Activated T-cell treated with anti-CD3 and anti-CD28 coated beads for 48 hours (primary cell): Measurements from ENCODE around the gene CCDC82.
A peak's percentile ranks its signal among the peaks of the same experiment; 100 is the strongest.
"Not testable (repeated sequence)": the region's sequence is repeated elsewhere in the genome, so short reads cannot be mapped to it uniquely, and the experiment has no call there.

ENCODE experiments used
- DNase-seq: peaks from one replicate; pipeline ENCODE4 v3.0.0-alpha.2; 2020; ENCODE audit warnings: low read depth

Gene CCDC82

GRCh38 chr11:96389720-96390487 is at the start of gene CCDC82, which contains the start of gene JRKL:
CCDC82 (minus strand) TSS chr11:96389912; CDS start chr11:96384747, 5,165 bp downstream.
JRKL (plus strand) TSS chr11:96390013; CDS start chr11:96390650, 637 bp downstream.
- DNase-seq: peak; percentile 99

GRCh38 chr11:96432654-96433053 is 42.9 kb upstream of the CCDC82 start:
- DNase-seq: not testable (repeated sequence)

GRCh38 chr11:96430668-96431067 is 41.0 kb upstream of the CCDC82 start:
- no peak for DNase-seq

- no peak for DNase-seq
Measured at GRCh38 chr11:96424693-96425092, 35.0 kb upstream of the CCDC82 start.

GRCh38 chr11:96413408-96413807 is 23.7 kb upstream of the CCDC82 start:
- no peak for DNase-seq

- DNase-seq: no peak
Measured at GRCh38 chr11:96412761-96413381, 23.2 kb upstream of the CCDC82 start.

- not testable (repeated sequence) for DNase-seq
Measured at GRCh38 chr11:96411412-96411811, 21.7 kb upstream of the CCDC82 start.

- no peak for DNase-seq
Measured at GRCh38 chr11:96400697-96401096, 11.0 kb upstream of the CCDC82 start.

GRCh38 chr11:96397863-96398262 is 8.2 kb upstream of the CCDC82 start:
- DNase-seq: no peak

- DNase-seq: no peak
Measured at GRCh38 chr11:96396637-96397036, 6.9 kb upstream of the CCDC82 start.

GRCh38 chr11:96394773-96395172 is 5.1 kb upstream of the CCDC82 start:
- DNase-seq: no peak

GRCh38 chr11:96393753-96394348 is 4.1 kb upstream of the CCDC82 start:
- no peak for DNase-seq

GRCh38 chr11:96391698-96392307 is 2.1 kb upstream of the CCDC82 start:
- no peak for DNase-seq

- no peak for DNase-seq
Measured at GRCh38 chr11:96390488-96390792, 728 bp upstream of the CCDC82 start.

- no peak for DNase-seq
Measured at GRCh38 chr11:96388891-96389719, 607 bp downstream of the CCDC82 start.

- no peak for DNase-seq
Measured at GRCh38 chr11:96385187-96385586, 4.5 kb downstream of the CCDC82 start.

GRCh38 chr11:96384156-96384555 is 5.6 kb downstream of the CCDC82 start:
- DNase-seq: no peak

- no peak for DNase-seq
Measured at GRCh38 chr11:96376796-96377195, 12.9 kb downstream of the CCDC82 start.

- DNase-seq: no peak
Measured at GRCh38 chr11:96373826-96374225, 15.9 kb downstream of the CCDC82 start.

- no peak for DNase-seq
Measured at GRCh38 chr11:96367342-96367741, 22.4 kb downstream of the CCDC82 start.

GRCh38 chr11:96366024-96366423 is 23.7 kb downstream of the CCDC82 start:
- no peak for DNase-seq

- no peak for DNase-seq
Measured at GRCh38 chr11:96365493-96365892, 24.2 kb downstream of the CCDC82 start.
